Mucosa of rectum (tissue), 2 donors: ENCODE results near the gene TUBB.
A peak's percentile ranks its signal among the peaks of the same experiment; 100 is the strongest.

Source experiments
- H3K27ac ChIP-seq, 2 donors: one replicate each; pipeline ENCODE4 v1.7.0; 2013; ENCODE audit warnings: inconsistent platforms in 2 of 2, low read depth in 2 of 2, low read length in 2 of 2
- H3K27me3 ChIP-seq, 2 donors: one replicate each; pipeline ENCODE4 v1.7.0; 2013; ENCODE audit warnings: low read length in 2 of 2; ENCODE audit not compliant: control insufficient read depth in 2 of 2, insufficient read depth in 2 of 2
- H3K36me3 ChIP-seq, 2 donors: one replicate each; pipeline ENCODE4 v1.7.0; 2013; ENCODE audit warnings: low read length in 2 of 2; ENCODE audit not compliant: control insufficient read depth in 2 of 2, insufficient read depth in 2 of 2
- H3K4me1 ChIP-seq, 2 donors: one replicate each; pipeline ENCODE4 v1.7.0; 2013; ENCODE audit warnings: low read length in 2 of 2, mild to moderate bottlenecking in 1 of 2; ENCODE audit not compliant: control insufficient read depth in 2 of 2, insufficient read depth in 2 of 2
- H3K4me3 ChIP-seq, 2 donors: one replicate each; pipeline ENCODE4 v1.7.0; 2013; ENCODE audit warnings: low read length in 2 of 2
- H3K9ac ChIP-seq, 2 donors: one replicate each; pipeline ENCODE4 v1.7.0; 2013; ENCODE audit warnings: low read length in 2 of 2, low read depth in 1 of 2, mild to moderate bottlenecking in 1 of 2
- H3K9me3 ChIP-seq, 2 donors: one replicate each; pipeline ENCODE4 v1.7.0; 2013; ENCODE audit warnings: low read length in 2 of 2; ENCODE audit not compliant: control insufficient read depth in 2 of 2
- donor health status: healthy.
- donor health status: Normal muscosa, but diverticular disease.

Gene TUBB

GRCh38 chr6:30740540-30740870, 20.4 kb downstream of the TUBB start:
- Histone ChIP-seq H3K4me3 (no peak overlapping the region), H3K36me3 (peaks cover 33 to 35% of the 10 kb centered on the region in 2 donors), H3K9ac (no peak overlapping the region), H3K27ac (no peak overlapping the region), H3K4me1 (peaks cover 35 to 49% of the 10 kb centered on the region in 2 donors), H3K9me3 (no peaks in the 10 kb centered on the region), H3K27me3 (no peaks in the 10 kb centered on the region)

GRCh38 chr6:30741063-30741779, 21.1 kb downstream of the TUBB start:
- Histone ChIP-seq H3K27me3 (no peaks in the 10 kb centered on the region), H3K4me3 (peak overlapping the region; percentile 93 to 98), H3K9ac (peak overlapping the region; percentile 89 to 98), H3K27ac (peak overlapping the region; percentile 94 to 97), H3K36me3 (peaks cover 26 to 29% of the 10 kb centered on the region in 2 donors), H3K4me1 (peaks cover 35 to 53% of the 10 kb centered on the region in 2 donors), H3K9me3 (no peaks in the 10 kb centered on the region)

- H3K9me3 ChIP-seq: no peaks in the 10 kb centered on the region
- no peaks in the 10 kb centered on the region for H3K27me3 ChIP-seq
- peaks cover 34 to 50% of the 10 kb centered on the region in 2 donors for H3K4me1 ChIP-seq
- peak overlapping the region; percentile 94 to 97 for H3K27ac ChIP-seq
- peak overlapping the region; percentile 93 to 98 for H3K4me3 ChIP-seq
- peak overlapping the region; percentile 89 to 98 for H3K9ac ChIP-seq
- H3K36me3 ChIP-seq: peaks cover 26 to 27% of the 10 kb centered on the region in 2 donors
Measured at GRCh38 chr6:30741789-30742315, 21.7 kb downstream of the TUBB start.

- Histone ChIP-seq H3K4me1 (peaks cover 33 to 49% of the 10 kb centered on the region in 2 donors), H3K4me3 (peak within 1 kb of the TSS; percentile 93 to 98), H3K36me3 (peaks cover 26% of the 10 kb centered on the region in 2 donors), H3K27ac (peak within 1 kb of the TSS; percentile 94 to 97), H3K9ac (peak within 1 kb of the TSS; percentile 98 to 99), H3K9me3 (no peaks in the 10 kb centered on the region), H3K27me3 (no peaks in the 10 kb centered on the region)
Measured at GRCh38 chr6:30742316-30743098, 22.4 kb downstream of the TUBB start, which contains the start of gene FLOT1. Gene FLOT1, minus strand, starts transcription at chr6:30742687. Its CDS starts 498 bp downstream, at chr6:30742189.

GRCh38 chr6:30743099-30744053, 23.2 kb downstream of the TUBB start:
- H3K4me3 ChIP-seq: peak overlapping the region; percentile 89 to 98
- H3K27ac ChIP-seq: peak overlapping the region; percentile 94 to 97
- H3K4me1 ChIP-seq: peaks cover 32 to 52% of the 10 kb centered on the region in 2 donors
- peaks cover 18 to 22% of the 10 kb centered on the region in 2 donors for H3K36me3 ChIP-seq
- H3K9me3 ChIP-seq: no peaks in the 10 kb centered on the region
- peak overlapping the region; percentile 88 to 99 for H3K9ac ChIP-seq
- H3K27me3 ChIP-seq: no peaks in the 10 kb centered on the region

GRCh38 chr6:30744054-30744805, 24.1 kb downstream of the TUBB start, which contains the start of gene IER3:
Gene IER3, minus strand, starts transcription at chr6:30744547. Its CDS starts 29 bp downstream, at chr6:30744518.
- H3K4me3 ChIP-seq: peak within 1 kb of the TSS; percentile 89 to 98
- peaks cover 39 to 61% of the 10 kb centered on the region in 2 donors for H3K4me1 ChIP-seq
- H3K9ac ChIP-seq: peak within 1 kb of the TSS; percentile 88 to 99
- peaks cover 11 to 16% of the 10 kb centered on the region in 2 donors for H3K36me3 ChIP-seq
- H3K27ac ChIP-seq: peak within 1 kb of the TSS; percentile 94 to 97
- H3K27me3 ChIP-seq: no peaks in the 10 kb centered on the region
- no peaks in the 10 kb centered on the region for H3K9me3 ChIP-seq

GRCh38 chr6:30747300-30747687, 27.1 kb downstream of the TUBB start:
- Histone ChIP-seq H3K9me3 (no peaks in the 10 kb centered on the region), H3K4me3 (peak overlapping the region in 1 of 2 donors; percentile 13), H3K4me1 (peaks cover 34 to 57% of the 10 kb centered on the region in 2 donors), H3K27ac (peak overlapping the region; percentile 76 to 91), H3K27me3 (no peaks in the 10 kb centered on the region), H3K36me3 (no peaks in the 10 kb centered on the region), H3K9ac (peak overlapping the region in 1 of 2 donors; percentile 52)

GRCh38 chr6:30747902-30748769, 28.0 kb downstream of the TUBB start:
- H3K4me3 ChIP-seq: no peak overlapping the region
- H3K9me3 ChIP-seq: no peaks in the 10 kb centered on the region
- H3K27ac ChIP-seq: peak overlapping the region; percentile 76 to 91
- peaks cover 34 to 57% of the 10 kb centered on the region in 2 donors for H3K4me1 ChIP-seq
- H3K9ac ChIP-seq: peak overlapping the region in 1 of 2 donors; percentile 52
- H3K27me3 ChIP-seq: no peaks in the 10 kb centered on the region
- no peaks in the 10 kb centered on the region for H3K36me3 ChIP-seq
